ENCODE measurements around the gene KLK1.

DNA sequence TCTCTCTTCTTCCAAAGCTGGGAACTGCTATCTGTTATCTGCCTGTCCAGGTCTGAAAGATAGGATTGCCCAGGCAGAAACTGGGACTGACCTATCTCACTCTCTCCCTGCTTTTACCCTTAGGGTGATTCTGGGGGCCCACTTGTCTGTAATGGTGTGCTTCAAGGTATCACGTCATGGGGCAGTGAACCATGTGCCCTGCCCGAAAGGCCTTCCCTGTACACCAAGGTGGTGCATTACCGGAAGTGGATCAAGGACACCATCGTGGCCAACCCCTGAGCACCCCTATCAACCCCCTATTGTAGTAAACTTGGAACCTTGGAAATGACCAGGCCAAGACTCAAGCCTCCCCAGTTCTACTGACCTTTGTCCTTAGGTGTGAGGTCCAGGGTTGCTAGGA, 36.3 kb upstream of the KLK1 start:
- TF ChIP-seq CTCF (IDR thresholded peaks at IDR 0.05) = no peak
- no peak for TF ChIP-seq POLR2A (IDR thresholded peaks at IDR 0.05)

All from tibial nerve (tissue), 3 donors.